WTC11 (cell line): ENCODE measurements around the gene MAP2K1. TPM values are rescaled to one million over a fixed set of nuclear protein-coding genes. Genes with fewer than 3 reads are reported as not detected.

Experiments
- ATAC-seq: fragments of 200-7000 bp; cut with Tn5 transposase; 2 replicates; pipeline ENCODE4 v1.10.0; 2021; ENCODE audit warnings: mild to moderate bottlenecking, moderate library complexity
- CTCF ChIA-PET: fragments of 300-600 bp; sonication (Branson Sonifier 250); formaldehyde crosslinking; loops from one replicate; lab custom pipeline; 2021; ENCODE audit warnings: antibody characterized with exemption; lab: Charles Lee
- POLR2A ChIA-PET: fragments of 350-600 bp; sonication (Branson Sonifier 250); formaldehyde crosslinking; loops from one replicate; lab custom pipeline; 2021; ENCODE audit warnings: antibody characterized with exemption; lab: Charles Lee
- DNase-seq: peaks from one replicate; pipeline ENCODE4 v3.0.0; 2021; ENCODE audit warnings: low spot score
- H3K27ac Mint-ChIP-seq: 2 replicates; pipeline ENCODE4 v1.8.0; 2021; ENCODE audit warnings: mixed read lengths
- H3K27me3 Mint-ChIP-seq: 2 replicates; pipeline ENCODE4 v1.8.0; 2021; ENCODE audit warnings: low read depth, mild to moderate bottlenecking, moderate library complexity, mixed read lengths
- H3K36me3 Mint-ChIP-seq: 2 replicates; pipeline ENCODE4 v1.8.0; 2021; ENCODE audit warnings: mixed read lengths
- H3K4me1 Mint-ChIP-seq: 2 replicates; pipeline ENCODE4 v1.8.0; 2022; ENCODE audit warnings: mixed read lengths
- H3K4me3 Mint-ChIP-seq: 2 replicates; pipeline ENCODE4 v1.8.0; 2021; ENCODE audit warnings: mild to moderate bottlenecking, moderate library complexity, mixed read lengths
- H3K9me3 Mint-ChIP-seq: 2 replicates; pipeline ENCODE4 v1.8.0; 2021; ENCODE audit warnings: mixed read lengths
- ARID4B ChIP-seq: sonication (generic); formaldehyde crosslinking; IDR thresholded peaks from 2 replicates; pipeline ENCODE4 v1.8.0; 2023; ENCODE audit warnings: missing genetic modification reagents, mild to moderate bottlenecking, borderline replicate concordance
- ESRRA ChIP-seq: sonication (generic); formaldehyde crosslinking; IDR thresholded peaks from 2 replicates; pipeline ENCODE4 v1.8.1; 2022; ENCODE audit warnings: mild to moderate bottlenecking, missing genetic modification reagents, borderline replicate concordance
- NR1H2 ChIP-seq: sonication (generic); formaldehyde crosslinking; IDR thresholded peaks from 2 replicates; pipeline ENCODE4 v1.9.0; 2021; ENCODE audit warnings: mild to moderate bottlenecking, moderate library complexity, missing genetic modification reagents
- OVOL2 ChIP-seq: fragments of 250-450 bp; sonication (Bioruptor Pico); IDR thresholded peaks from 2 replicates; pipeline ENCODE4 v1.9.0; 2021; ENCODE audit warnings: mild to moderate bottlenecking, borderline replicate concordance
- TCF7 ChIP-seq: sonication (generic); formaldehyde crosslinking; IDR thresholded peaks from 2 replicates; pipeline ENCODE4 v1.8.0; 2022; ENCODE audit warnings: mild to moderate bottlenecking, low read depth, missing genetic modification reagents, moderate library complexity
- ZMAT4 ChIP-seq: fragments of 250-450 bp; sonication (Bioruptor Pico); IDR thresholded peaks from 2 replicates; pipeline ENCODE4 v1.9.0; 2021; ENCODE audit warnings: mild to moderate bottlenecking
- ZNF121 ChIP-seq: sonication (generic); formaldehyde crosslinking; IDR thresholded peaks from 2 replicates; pipeline ENCODE4 v1.8.0; 2023; ENCODE audit warnings: missing genetic modification reagents
- ZNF263 ChIP-seq: sonication (generic); formaldehyde crosslinking; IDR thresholded peaks from 2 replicates; pipeline ENCODE4 v1.8.1; 2022; ENCODE audit warnings: low read depth, mild to moderate bottlenecking, moderate library complexity, missing genetic modification reagents
- ZNF671 ChIP-seq: fragments of 250-450 bp; sonication (Bioruptor Pico); IDR thresholded peaks from 2 replicates; pipeline ENCODE4 v1.8.0; 2021; ENCODE audit warnings: mild to moderate bottlenecking
- total RNA-seq: library from RNA; stranded (reverse); gene quantifications from 3 replicates; pipeline ENCODE4 v1.2.3, GENCODE V29; 2021
- TF ChIP-seq, protein P1 (sequence below): sonication (generic); formaldehyde crosslinking; IDR thresholded peaks from 2 replicates; pipeline ENCODE4 v1.8.1; 2023; ENCODE audit warnings: mild to moderate bottlenecking, moderate library complexity, missing genetic modification reagents
- TF ChIP-seq, protein P2 (sequence below): sonication (generic); formaldehyde crosslinking; IDR thresholded peaks from 2 replicates; pipeline ENCODE4 v1.8.0; 2022; ENCODE audit warnings: mild to moderate bottlenecking, missing genetic modification reagents
- TF ChIP-seq, protein P3 (sequence below): sonication (generic); formaldehyde crosslinking; IDR thresholded peaks from 2 replicates; pipeline ENCODE4 v1.8.1; 2023; ENCODE audit warnings: mild to moderate bottlenecking, missing genetic modification reagents, moderate library complexity
- TF ChIP-seq, protein P4 (sequence below): fragments of 250-450 bp; sonication (Bioruptor Pico); conservative IDR thresholded peaks from 2 replicates; pipeline ENCODE4 v1.9.0; 2021; ENCODE audit warnings: mild to moderate bottlenecking
- TF ChIP-seq, protein P5 (sequence below): sonication (generic); formaldehyde crosslinking; IDR thresholded peaks from 2 replicates; pipeline ENCODE4 v1.8.1; 2023; ENCODE audit warnings: mild to moderate bottlenecking, missing genetic modification reagents, borderline replicate concordance

The MAP2K1 gene
- total RNA-seq, 1 experiment from 2014 or later, result 93.0 TPM

DNA sequence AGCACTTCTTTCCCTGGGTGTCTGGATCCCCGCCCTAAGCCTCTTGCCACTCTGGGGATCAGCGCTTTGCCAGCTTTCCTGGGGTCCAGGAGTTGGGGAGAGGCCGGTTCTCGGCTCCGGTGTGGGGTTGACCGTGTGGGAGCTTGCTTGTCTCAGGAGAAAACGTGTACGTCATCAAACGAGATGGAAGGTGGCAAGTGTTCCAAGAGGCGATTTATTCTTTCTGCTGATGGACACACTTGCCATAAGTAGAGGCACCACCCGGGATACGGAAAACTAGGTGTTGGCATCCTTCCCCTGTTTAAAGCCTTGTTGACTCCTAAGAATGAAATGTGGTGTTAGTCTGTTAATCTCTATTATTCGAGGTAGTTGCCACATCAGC, 118.7 kb downstream of the MAP2K1 start:
- no peak for DNase-seq
- Mint-ChIP-seq H3K27ac (peak overlapping the region; percentile 99), H3K27me3 (no peaks in the 10 kb centered on the region), H3K9me3 (no peaks in the 10 kb centered on the region), H3K4me1 (peaks cover 36% of the 10 kb centered on the region), H3K4me3 (peak overlapping the region; percentile 100), H3K36me3 (peaks cover 47% of the 10 kb centered on the region)
- ChIA-PET POLR2A (interaction anchor here (1.2 kb wide), 1 partner anchor 118 kb away, joined by 4 read pairs; no protein-coding TSS in a partner anchor), CTCF (interaction anchor here (0.7 to 1.0 kb wide), 4 partner anchors 7 to 119 kb away, joined by 3 read pairs; partner anchors contain the start of genes MAP2K1 and SNAPC5)
- TF ChIP-seq, protein P1, sequence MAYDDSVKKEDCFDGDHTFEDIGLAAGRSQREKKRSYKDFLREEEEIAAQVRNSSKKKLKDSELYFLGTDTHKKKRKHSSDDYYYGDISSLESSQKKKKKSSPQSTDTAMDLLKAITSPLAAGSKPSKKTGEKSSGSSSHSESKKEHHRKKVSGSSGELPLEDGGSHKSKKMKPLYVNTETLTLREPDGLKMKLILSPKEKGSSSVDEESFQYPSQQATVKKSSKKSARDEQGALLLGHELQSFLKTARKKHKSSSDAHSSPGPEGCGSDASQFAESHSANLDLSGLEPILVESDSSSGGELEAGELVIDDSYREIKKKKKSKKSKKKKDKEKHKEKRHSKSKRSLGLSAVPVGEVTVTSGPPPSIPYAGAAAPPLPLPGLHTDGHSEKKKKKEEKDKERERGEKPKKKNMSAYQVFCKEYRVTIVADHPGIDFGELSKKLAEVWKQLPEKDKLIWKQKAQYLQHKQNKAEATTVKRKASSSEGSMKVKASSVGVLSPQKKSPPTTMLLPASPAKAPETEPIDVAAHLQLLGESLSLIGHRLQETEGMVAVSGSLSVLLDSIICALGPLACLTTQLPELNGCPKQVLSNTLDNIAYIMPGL (CRISPR knock-in tag), result no peak
- TF ChIP-seq ESRRA (CRISPR knock-in tag), result no peak
- TF ChIP-seq ZNF671 (CRISPR knock-in tag), result no peak
- TF ChIP-seq, protein P2, sequence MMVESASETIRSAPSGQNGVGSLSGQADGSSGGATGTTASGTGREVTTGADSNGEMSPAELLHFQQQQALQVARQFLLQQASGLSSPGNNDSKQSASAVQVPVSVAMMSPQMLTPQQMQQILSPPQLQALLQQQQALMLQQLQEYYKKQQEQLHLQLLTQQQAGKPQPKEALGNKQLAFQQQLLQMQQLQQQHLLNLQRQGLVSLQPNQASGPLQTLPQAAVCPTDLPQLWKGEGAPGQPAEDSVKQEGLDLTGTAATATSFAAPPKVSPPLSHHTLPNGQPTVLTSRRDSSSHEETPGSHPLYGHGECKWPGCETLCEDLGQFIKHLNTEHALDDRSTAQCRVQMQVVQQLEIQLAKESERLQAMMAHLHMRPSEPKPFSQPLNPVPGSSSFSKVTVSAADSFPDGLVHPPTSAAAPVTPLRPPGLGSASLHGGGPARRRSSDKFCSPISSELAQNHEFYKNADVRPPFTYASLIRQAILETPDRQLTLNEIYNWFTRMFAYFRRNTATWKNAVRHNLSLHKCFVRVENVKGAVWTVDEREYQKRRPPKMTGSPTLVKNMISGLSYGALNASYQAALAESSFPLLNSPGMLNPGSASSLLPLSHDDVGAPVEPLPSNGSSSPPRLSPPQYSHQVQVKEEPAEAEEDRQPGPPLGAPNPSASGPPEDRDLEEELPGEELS (CRISPR knock-in tag), result no peak
- TF ChIP-seq, protein P3, sequence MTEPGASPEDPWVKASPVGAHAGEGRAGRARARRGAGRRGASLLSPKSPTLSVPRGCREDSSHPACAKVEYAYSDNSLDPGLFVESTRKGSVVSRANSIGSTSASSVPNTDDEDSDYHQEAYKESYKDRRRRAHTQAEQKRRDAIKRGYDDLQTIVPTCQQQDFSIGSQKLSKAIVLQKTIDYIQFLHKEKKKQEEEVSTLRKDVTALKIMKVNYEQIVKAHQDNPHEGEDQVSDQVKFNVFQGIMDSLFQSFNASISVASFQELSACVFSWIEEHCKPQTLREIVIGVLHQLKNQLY, result no peak
- TF ChIP-seq TCF7 (CRISPR knock-in tag), result no peak
- peak; percentile 38 for ATAC-seq

- DNase-seq, result no peak
- ChIA-PET CTCF (interaction anchor here (0.9 to 1.0 kb wide), 3 partner anchors 8 to 61 kb away, joined by 3 read pairs; partner anchors contain the start of gene SNAPC5), POLR2A (interaction anchor here (1.2 kb wide), 1 partner anchor 118 kb away, joined by 4 read pairs; no protein-coding TSS in a partner anchor)
- Mint-ChIP-seq H3K4me3 (peak overlapping the region; percentile 100), H3K9me3 (no peaks in the 10 kb centered on the region), H3K27me3 (no peaks in the 10 kb centered on the region), H3K4me1 (peaks cover 36% of the 10 kb centered on the region), H3K27ac (peak overlapping the region; percentile 99), H3K36me3 (peaks cover 47% of the 10 kb centered on the region)
- no peak for ATAC-seq
- TF ChIP-seq ARID4B (CRISPR knock-in tag) (no peak), ZNF121 (CRISPR knock-in tag) (no peak), NR1H2 (CRISPR knock-in tag) (no peak), OVOL2 (CRISPR knock-in tag) (no peak), ZMAT4 (no peak), ZNF263 (no peak)
- TF ChIP-seq, protein P4, sequence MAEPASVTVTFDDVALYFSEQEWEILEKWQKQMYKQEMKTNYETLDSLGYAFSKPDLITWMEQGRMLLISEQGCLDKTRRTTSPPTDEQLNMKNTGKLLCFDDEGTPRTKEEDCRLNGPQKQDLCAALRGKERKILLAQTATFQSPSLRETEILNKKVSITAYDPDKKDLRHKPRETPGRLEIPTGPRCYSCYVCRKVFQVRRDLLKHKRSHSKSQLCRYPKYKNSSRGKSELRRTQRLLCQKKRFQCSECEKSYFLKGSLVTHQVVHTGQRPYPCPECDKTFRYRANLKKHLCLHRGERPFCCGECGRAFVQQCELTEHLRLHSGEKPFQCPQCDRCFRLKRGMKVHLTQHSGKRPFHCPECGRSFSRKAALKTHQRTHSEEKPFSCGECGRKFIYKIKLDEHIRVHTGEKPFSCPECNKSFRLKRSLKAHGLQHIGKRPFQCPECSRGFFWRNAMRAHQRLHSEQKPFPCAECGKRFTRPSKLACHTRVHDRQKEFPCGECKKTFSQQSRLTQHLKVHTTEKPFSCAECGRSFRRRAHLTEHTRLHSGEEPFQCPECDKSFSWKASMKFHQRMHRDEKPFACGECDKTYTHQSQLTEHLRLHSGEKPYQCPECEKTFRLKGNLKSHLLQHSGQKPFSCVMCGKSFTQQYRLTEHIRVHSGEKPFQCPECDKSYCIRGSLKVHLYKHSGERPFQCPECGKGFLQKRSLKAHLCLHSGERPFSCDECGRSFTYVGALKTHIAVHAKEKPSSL (CRISPR knock-in tag), result no peak
- TF ChIP-seq, protein P5, sequence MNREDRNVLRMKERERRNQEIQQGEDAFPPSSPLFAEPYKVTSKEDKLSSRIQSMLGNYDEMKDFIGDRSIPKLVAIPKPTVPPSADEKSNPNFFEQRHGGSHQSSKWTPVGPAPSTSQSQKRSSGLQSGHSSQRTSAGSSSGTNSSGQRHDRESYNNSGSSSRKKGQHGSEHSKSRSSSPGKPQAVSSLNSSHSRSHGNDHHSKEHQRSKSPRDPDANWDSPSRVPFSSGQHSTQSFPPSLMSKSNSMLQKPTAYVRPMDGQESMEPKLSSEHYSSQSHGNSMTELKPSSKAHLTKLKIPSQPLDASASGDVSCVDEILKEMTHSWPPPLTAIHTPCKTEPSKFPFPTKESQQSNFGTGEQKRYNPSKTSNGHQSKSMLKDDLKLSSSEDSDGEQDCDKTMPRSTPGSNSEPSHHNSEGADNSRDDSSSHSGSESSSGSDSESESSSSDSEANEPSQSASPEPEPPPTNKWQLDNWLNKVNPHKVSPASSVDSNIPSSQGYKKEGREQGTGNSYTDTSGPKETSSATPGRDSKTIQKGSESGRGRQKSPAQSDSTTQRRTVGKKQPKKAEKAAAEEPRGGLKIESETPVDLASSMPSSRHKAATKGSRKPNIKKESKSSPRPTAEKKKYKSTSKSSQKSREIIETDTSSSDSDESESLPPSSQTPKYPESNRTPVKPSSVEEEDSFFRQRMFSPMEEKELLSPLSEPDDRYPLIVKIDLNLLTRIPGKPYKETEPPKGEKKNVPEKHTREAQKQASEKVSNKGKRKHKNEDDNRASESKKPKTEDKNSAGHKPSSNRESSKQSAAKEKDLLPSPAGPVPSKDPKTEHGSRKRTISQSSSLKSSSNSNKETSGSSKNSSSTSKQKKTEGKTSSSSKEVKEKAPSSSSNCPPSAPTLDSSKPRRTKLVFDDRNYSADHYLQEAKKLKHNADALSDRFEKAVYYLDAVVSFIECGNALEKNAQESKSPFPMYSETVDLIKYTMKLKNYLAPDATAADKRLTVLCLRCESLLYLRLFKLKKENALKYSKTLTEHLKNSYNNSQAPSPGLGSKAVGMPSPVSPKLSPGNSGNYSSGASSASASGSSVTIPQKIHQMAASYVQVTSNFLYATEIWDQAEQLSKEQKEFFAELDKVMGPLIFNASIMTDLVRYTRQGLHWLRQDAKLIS (CRISPR knock-in tag), result no peak
Observed at GRCh38 chr15:66505818-66506217, 119.1 kb downstream of the MAP2K1 start.
